PC-9 (cell line): Measurements from ENCODE around the gene TP53. TPM values are rescaled to one million over a fixed set of nuclear protein-coding genes. Genes with fewer than 3 reads are reported as not detected.

Experiments
- BruUV-seq: library from RNA; stranded (reverse); fragments of 400-500 nt; replicated peaks from 2 replicates; lab custom pipeline; 2021; lab: Mats Ljungman, UMichigan
- CTCF ChIA-PET: fragments of 300-600 bp; sonication (Branson Sonifier 250); formaldehyde crosslinking; loops from one replicate; lab custom pipeline; 2022; ENCODE audit warnings: antibody characterized with exemption; lab: Charles Lee
- POLR2A ChIA-PET: fragments of 300-600 bp; sonication (Branson Sonifier 250); formaldehyde crosslinking; loops from one replicate; lab custom pipeline; 2022; ENCODE audit warnings: antibody characterized with exemption; ENCODE audit not compliant: unreplicated experiment; lab: Charles Lee
- DNase-seq, 2 experiments: peaks; one replicate each; pipeline versions ENCODE4 v3.0.0 to v3.0.0-alpha.2; 2015 to 2022; ENCODE audit warnings: mixed read lengths in 1 of 2
- H2AFZ ChIP-seq: fragments of 200-600 bp; sonication (generic); 2 replicates; pipeline ENCODE4 v1.8.1; 2017; ENCODE audit warnings: antibody characterized with exemption
- H3F3A ChIP-seq: fragments of 200-600 bp; sonication (generic); 2 replicates; pipeline ENCODE4 v1.8.1; 2017; ENCODE audit warnings: antibody characterized with exemption, mild to moderate bottlenecking, low read depth; ENCODE audit not compliant: insufficient read depth
- H3K27ac ChIP-seq: fragments of 200-600 bp; sonication (generic); 2 replicates; pipeline ENCODE4 v1.6.1; 2016; ENCODE audit warnings: mixed run types
- H3K27me3 ChIP-seq: fragments of 200-600 bp; sonication (generic); 2 replicates; pipeline ENCODE4 v1.6.1; 2016; ENCODE audit warnings: low read depth, mixed run types; ENCODE audit not compliant: insufficient read depth
- H3K36me3 ChIP-seq: fragments of 200-600 bp; sonication (generic); 2 replicates; pipeline ENCODE4 v1.6.1; 2016; ENCODE audit warnings: low read depth, mixed run types
- H3K4me1 ChIP-seq: fragments of 200-600 bp; sonication (generic); replicated peaks from 2 replicates; pipeline ENCODE4 v1.6.1; 2016; ENCODE audit warnings: mixed run types; ENCODE audit not compliant: insufficient read depth
- H3K4me2 ChIP-seq: fragments of 200-600 bp; sonication (generic); 2 replicates; pipeline ENCODE4 v1.6.1; 2017; ENCODE audit warnings: mixed run types
- H3K4me3 ChIP-seq: fragments of 200-600 bp; sonication (generic); 2 replicates; pipeline ENCODE4 v1.6.1; 2016; ENCODE audit warnings: mixed run types
- H3K79me2 ChIP-seq: fragments of 200-600 bp; sonication (generic); 2 replicates; pipeline ENCODE4 v1.6.1; 2017; ENCODE audit warnings: low read depth, mixed run types
- H3K9me2 ChIP-seq: fragments of 200-600 bp; sonication (generic); 2 replicates; pipeline ENCODE4 v1.8.1; 2017; ENCODE audit warnings: mild to moderate bottlenecking; ENCODE audit not compliant: insufficient read depth
- H3K9me3 ChIP-seq: fragments of 200-600 bp; sonication (generic); 2 replicates; pipeline ENCODE4 v1.8.1; 2016; ENCODE audit warnings: low read depth; ENCODE audit not compliant: insufficient read depth
- H4K20me1 ChIP-seq: fragments of 200-600 bp; sonication (generic); 2 replicates; pipeline ENCODE4 v1.8.1; 2017; ENCODE audit not compliant: insufficient read depth
- EZH2 ChIP-seq: fragments of 200-600 bp; sonication (generic); IDR thresholded peaks from 2 replicates; pipeline ENCODE4 v1.8.0; 2017; ENCODE audit warnings: antibody characterized with exemption, low read depth
- intact Hi-C: fragments of 100-400 bp; cut with micrococcal nuclease; formaldehyde crosslinking; loops from one replicate; pipeline ENCODE4 v1.10.0; 2022; ENCODE audit not compliant: unreplicated experiment
- total RNA-seq: library from RNA; stranded (reverse); gene quantifications from 2 replicates; pipeline ENCODE4 v1.2.3, GENCODE V29; 2021
- TF ChIP-seq, protein P1 (sequence below): fragments of 200-600 bp; sonication (generic); conservative IDR thresholded peaks from 2 replicates; pipeline ENCODE4 v1.6.1; 2017; ENCODE audit warnings: mixed run types, antibody characterized with exemption, mild to moderate bottlenecking, moderate library complexity

Gene TP53
- total RNA-seq, 1 experiment from 2014 or later = 340 TPM

DNA sequence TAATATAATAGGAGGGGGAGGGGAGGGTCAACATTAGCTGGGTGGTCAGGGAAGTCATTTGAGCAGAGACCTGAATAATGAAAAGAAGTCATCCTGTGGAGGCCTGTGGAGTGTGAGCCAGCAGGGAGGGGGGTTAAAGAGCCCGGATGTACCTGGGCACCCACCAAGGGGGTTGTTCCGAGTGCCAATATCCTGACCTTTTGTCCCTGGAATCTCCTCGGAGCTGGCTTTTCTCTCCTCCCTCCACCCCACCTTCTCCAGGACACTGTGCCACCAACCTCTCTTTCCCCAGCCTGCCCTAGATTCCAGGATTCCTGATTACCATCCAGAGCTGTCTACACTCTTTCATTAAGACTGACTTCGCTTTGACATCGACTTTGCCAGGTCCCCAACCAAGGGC is 51.1 kb downstream of the TP53 start:
- no peak for DNase-seq
- ChIA-PET POLR2A (no interaction called here), CTCF (no interaction called here)
- Histone ChIP-seq H3K27ac (no peak overlapping the region), H3K9me3 (no peaks in the 10 kb centered on the region), H4K20me1 (no peaks in the 10 kb centered on the region), H3K4me2 (no peak overlapping the region), H3K4me1 (no peaks in the 10 kb centered on the region), H3F3A (no peaks in the 10 kb centered on the region), H3K79me2 (no peaks in the 10 kb centered on the region), H3K4me3 (no peak overlapping the region), H2AFZ (no peak overlapping the region), H3K27me3 (no peaks in the 10 kb centered on the region), H3K36me3 (no peaks in the 10 kb centered on the region), H3K9me2 (no peaks in the 10 kb centered on the region)
- no TSS peak for BruUV-seq
- TF ChIP-seq EZH2 = no peak
- TF ChIP-seq, protein P1, sequence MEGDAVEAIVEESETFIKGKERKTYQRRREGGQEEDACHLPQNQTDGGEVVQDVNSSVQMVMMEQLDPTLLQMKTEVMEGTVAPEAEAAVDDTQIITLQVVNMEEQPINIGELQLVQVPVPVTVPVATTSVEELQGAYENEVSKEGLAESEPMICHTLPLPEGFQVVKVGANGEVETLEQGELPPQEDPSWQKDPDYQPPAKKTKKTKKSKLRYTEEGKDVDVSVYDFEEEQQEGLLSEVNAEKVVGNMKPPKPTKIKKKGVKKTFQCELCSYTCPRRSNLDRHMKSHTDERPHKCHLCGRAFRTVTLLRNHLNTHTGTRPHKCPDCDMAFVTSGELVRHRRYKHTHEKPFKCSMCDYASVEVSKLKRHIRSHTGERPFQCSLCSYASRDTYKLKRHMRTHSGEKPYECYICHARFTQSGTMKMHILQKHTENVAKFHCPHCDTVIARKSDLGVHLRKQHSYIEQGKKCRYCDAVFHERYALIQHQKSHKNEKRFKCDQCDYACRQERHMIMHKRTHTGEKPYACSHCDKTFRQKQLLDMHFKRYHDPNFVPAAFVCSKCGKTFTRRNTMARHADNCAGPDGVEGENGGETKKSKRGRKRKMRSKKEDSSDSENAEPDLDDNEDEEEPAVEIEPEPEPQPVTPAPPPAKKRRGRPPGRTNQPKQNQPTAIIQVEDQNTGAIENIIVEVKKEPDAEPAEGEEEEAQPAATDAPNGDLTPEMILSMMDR = no peak
- intact Hi-C loops = no loop called here

DNA sequence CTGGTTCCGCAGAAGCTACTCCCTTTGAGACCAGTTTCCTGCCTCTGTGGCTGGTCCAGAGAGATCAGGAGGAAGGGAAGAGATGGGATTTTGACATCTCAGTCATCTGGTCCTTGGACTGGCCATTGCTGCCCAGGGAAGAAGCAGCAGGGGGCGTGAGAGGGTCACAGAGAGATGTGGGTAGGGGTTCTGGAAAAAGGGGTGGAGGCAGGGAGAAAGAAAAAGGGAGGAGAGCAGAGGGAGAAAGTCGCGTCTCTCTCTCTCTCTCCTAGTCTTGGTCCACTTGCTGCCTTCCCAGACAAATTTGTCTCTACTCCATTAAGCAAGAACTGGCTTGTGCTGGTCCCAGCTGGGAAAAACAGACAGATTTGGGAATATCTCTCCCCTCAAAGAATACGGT is 52.9 kb downstream of the TP53 start:
- TF ChIP-seq, protein P1 = peak; percentile 40
- TF ChIP-seq EZH2 = no peak
- no peaks in the 10 kb centered on the region for H3K27me3 ChIP-seq
- H3K9me3 ChIP-seq = no peaks in the 10 kb centered on the region
- no TSS peak for BruUV-seq
- no peaks in the 10 kb centered on the region for H3K9me2 ChIP-seq
- no peaks in the 10 kb centered on the region for H3F3A ChIP-seq
- H3K79me2 ChIP-seq = no peaks in the 10 kb centered on the region
- H3K27ac ChIP-seq = no peak overlapping the region
- no peaks in the 10 kb centered on the region for H3K4me1 ChIP-seq
- no peaks in the 10 kb centered on the region for H3K36me3 ChIP-seq
- intact Hi-C loops = loop anchor here (5.0 kb wide), 1 partner anchor 53 kb away; the partner anchor contains the start of genes TP53 and WRAP53
- POLR2A ChIA-PET = interaction anchor here (0.7 kb wide), 1 partner anchor 1079 kb away, joined by 6 read pairs; no protein-coding TSS in a partner anchor
- H3K4me3 ChIP-seq = no peak overlapping the region
- H2AFZ ChIP-seq = no peak overlapping the region
- CTCF ChIA-PET = no interaction called here
- DNase-seq = peak in 1 of 2 experiments; percentile 34
- no peak overlapping the region for H3K4me2 ChIP-seq
- H4K20me1 ChIP-seq = no peaks in the 10 kb centered on the region

DNA sequence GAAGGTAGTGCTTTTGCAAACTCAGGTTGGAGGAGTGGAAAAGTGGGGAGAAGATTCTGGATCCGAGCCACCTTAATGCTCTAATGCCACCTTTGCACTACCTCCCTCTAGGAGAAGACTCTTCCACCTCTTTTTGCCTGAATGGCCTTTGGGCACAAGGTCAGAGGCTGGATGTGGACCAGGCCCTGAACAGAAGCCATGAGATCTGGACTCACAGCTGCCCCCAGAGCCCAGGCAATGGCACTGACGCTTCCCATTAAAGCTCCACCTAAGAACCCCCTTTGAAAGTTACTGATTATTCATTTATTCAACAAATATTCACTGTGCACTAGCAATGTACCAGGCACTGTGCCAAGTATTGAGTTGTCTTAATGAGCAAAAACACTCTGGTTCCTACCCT is 54.2 kb downstream of the TP53 start:
- no TSS peak for BruUV-seq
- H3K4me2 ChIP-seq = no peak overlapping the region
- intact Hi-C loops = loop anchor here (5.0 kb wide), 1 partner anchor 54 kb away; the partner anchor contains the start of genes TP53 and WRAP53
- no peaks in the 10 kb centered on the region for H3K36me3 ChIP-seq
- ChIA-PET CTCF (interaction anchor here (0.6 to 1.2 kb wide), 5 partner anchors 20 to 587 kb away, joined by 3 to 15 read pairs (median 3); partner anchors contain the start of genes TP53 and WRAP53), POLR2A (interaction anchor here (0.6 kb wide), 2 partner anchors 54 to 1192 kb away, joined by 3 to 4 read pairs; partner anchors contain the start of gene TP53)
- H4K20me1 ChIP-seq = no peaks in the 10 kb centered on the region
- H2AFZ ChIP-seq = no peak overlapping the region
- no peaks in the 10 kb centered on the region for H3K79me2 ChIP-seq
- H3K27me3 ChIP-seq = no peaks in the 10 kb centered on the region
- no peaks in the 10 kb centered on the region for H3K9me3 ChIP-seq
- TF ChIP-seq, protein P1 = no peak
- TF ChIP-seq EZH2 = no peak
- no peak overlapping the region for H3K27ac ChIP-seq
- no peaks in the 10 kb centered on the region for H3K4me1 ChIP-seq
- DNase-seq = no peak
- no peak overlapping the region for H3K4me3 ChIP-seq
- H3F3A ChIP-seq = no peaks in the 10 kb centered on the region
- no peaks in the 10 kb centered on the region for H3K9me2 ChIP-seq
